Endothelial cell of umbilical vein (primary cell): ENCODE measurements around the gene DIPK2B. TPM values are rescaled to one million over a fixed set of nuclear protein-coding genes. Genes with fewer than 3 reads are reported as not detected.

Experiments
- BruUV-seq: library from RNA; stranded (reverse); fragments of 400-500 nt; replicated peaks from 2 replicates; lab custom pipeline; 2021; lab: Mats Ljungman, UMichigan
- CTCF ChIA-PET: fragments of 300-600, 350-600 bp; sonication (Branson Sonifier 250); formaldehyde crosslinking; loops from one replicate; lab custom pipeline; 2021; ENCODE audit warnings: antibody characterized with exemption, inconsistent platforms; lab: Charles Lee
- POLR2A ChIA-PET: fragments of 300-600, 350-600 bp; sonication (Branson Sonifier 250); formaldehyde crosslinking; loops from one replicate; lab custom pipeline; 2021; ENCODE audit warnings: antibody characterized with exemption, inconsistent platforms; lab: Charles Lee
- DNase-seq: peaks from one replicate; pipeline ENCODE4 v3.0.0-alpha.2; 2011; ENCODE audit warnings: low read depth, low spot score
- FAIRE-seq: peaks from 2 replicates; lab custom pipeline; 2011; peaks lifted over from hg19 to GRCh38; lab: Jason Lieb, UNC
- H2AFZ ChIP-seq: 2 replicates; pipeline ENCODE4 v1.6.0; 2012; ENCODE audit warnings: low read depth, low read length, control low read depth, inconsistent platforms
- H3K27ac ChIP-seq: 2 replicates; pipeline ENCODE4 v1.5.1; 2011; ENCODE audit warnings: low read depth, mild to moderate bottlenecking, control low read depth, low read length, moderate library complexity; ENCODE audit not compliant: insufficient read depth
- H3K27me3 ChIP-seq, 2 experiments: 2 replicates each; pipeline versions ENCODE4 v1.6.0 to v1.6.1; 2011; ENCODE audit warnings: low read length in 2 of 2, mixed read lengths in 1 of 2; ENCODE audit not compliant: control insufficient read depth in 2 of 2, insufficient read depth in 2 of 2
- H3K36me3 ChIP-seq, 2 experiments: 2 replicates in 1 of 2; 3 replicates in 1 of 2; pipeline ENCODE4 v1.5.1; 2011; ENCODE audit warnings: low read length in 2 of 2, mild to moderate bottlenecking in 1 of 2, moderate library complexity in 1 of 2; ENCODE audit not compliant: control insufficient read depth in 2 of 2, insufficient read depth in 2 of 2; ENCODE audit errors: extremely low read depth in 1 of 2
- H3K4me1 ChIP-seq: 3 replicates; pipeline ENCODE4 v1.5.1; 2011; ENCODE audit warnings: mild to moderate bottlenecking, low read length; ENCODE audit not compliant: control insufficient read depth, insufficient read depth; ENCODE audit errors: extremely low read depth
- H3K4me2 ChIP-seq: 2 replicates; pipeline ENCODE4 v1.6.1; 2011; ENCODE audit warnings: low read length, control low read depth, mixed read lengths; ENCODE audit not compliant: insufficient read depth
- H3K4me3 ChIP-seq, 3 experiments: fragments of 200-600 bp in 1 of 3; sonication (generic), shearing (Covaris generic) in 1 of 3; replicated peaks in 1 of 3; 2 replicates each; pipeline ENCODE4 v1.5.1; 2011 to 2016; ENCODE audit warnings: control low read depth in 3 of 3, low read length in 3 of 3, mild to moderate bottlenecking in 2 of 3, inconsistent platforms in 1 of 3, low read depth in 1 of 3, moderate library complexity in 1 of 3; ENCODE audit not compliant: insufficient read depth in 1 of 3
- H3K79me2 ChIP-seq: 2 replicates; pipeline ENCODE4 v1.6.0; 2012; ENCODE audit warnings: low read length, inconsistent platforms; ENCODE audit not compliant: control insufficient read depth, insufficient read depth
- H3K9ac ChIP-seq: replicated peaks from 2 replicates; pipeline ENCODE3; 2011; ENCODE audit warnings: low read length, control low read depth; ENCODE audit not compliant: insufficient read depth; ENCODE audit errors: extremely low read depth
- H3K9me1 ChIP-seq: replicated peaks from 3 replicates; pipeline ENCODE4 v1.6.0; 2011; ENCODE audit warnings: mild to moderate bottlenecking, low read length; ENCODE audit not compliant: control insufficient read depth, insufficient read depth; ENCODE audit errors: extremely low read depth
- H3K9me3 ChIP-seq: replicated peaks from 2 replicates; pipeline ENCODE4 v1.5.1; 2012; ENCODE audit warnings: low read length, inconsistent platforms; ENCODE audit not compliant: control insufficient read depth, insufficient read depth
- H4K20me1 ChIP-seq: replicated peaks from 2 replicates; pipeline ENCODE3; 2011; ENCODE audit warnings: mild to moderate bottlenecking, low read length; ENCODE audit not compliant: control insufficient read depth, insufficient read depth; ENCODE audit errors: extremely low read depth
- CTCF ChIP-seq, 2 donors: IDR thresholded peaks; 1 replicate in 1 of 2; 2 replicates in 1 of 2; pipeline ENCODE4 v1.5.1; 2011; ENCODE audit warnings: low read length in 2 of 2, mild to moderate bottlenecking in 2 of 2, moderate library complexity in 2 of 2, control low read depth in 1 of 2, inconsistent platforms in 1 of 2, low read depth in 1 of 2; ENCODE audit not compliant: insufficient read depth in 1 of 2; ENCODE audit errors: extremely low read depth in 1 of 2
- EZH2 ChIP-seq: IDR thresholded peaks from 2 replicates; pipeline ENCODE4 v1.6.1; 2012; ENCODE audit warnings: borderline replicate concordance, low read depth, mild to moderate bottlenecking, moderate library complexity, low read length, inconsistent platforms; ENCODE audit not compliant: severe bottlenecking
- GATA2 ChIP-seq: IDR thresholded peaks from 2 replicates; pipeline ENCODE4 v1.7.0; 2011; ENCODE audit warnings: low read depth, mild to moderate bottlenecking, moderate library complexity, mixed read lengths, low read length; ENCODE audit not compliant: insufficient read length, insufficient read depth
- JUN ChIP-seq: IDR thresholded peaks from 2 replicates; pipeline ENCODE4 v1.6.1; 2011; ENCODE audit warnings: borderline replicate concordance, low read depth; ENCODE audit not compliant: insufficient read length, insufficient read depth
- POLR2A ChIP-seq: IDR thresholded peaks from 2 replicates; pipeline ENCODE4 v1.6.1; 2012; ENCODE audit warnings: low read depth, mild to moderate bottlenecking, control low read depth, low read length
- POLR2AphosphoS5 ChIP-seq: IDR thresholded peaks from 2 replicates; pipeline ENCODE4 v1.6.1; 2012; ENCODE audit warnings: low read depth, mild to moderate bottlenecking, control low read depth, low read length, moderate library complexity; ENCODE audit not compliant: insufficient read depth
- dilution Hi-C: fragments of 300-500 bp; cut with MboI; formaldehyde crosslinking; loops from one replicate; pipeline ENCODE4 v1.15.0; 2019; ENCODE audit warnings: low sequenced_read_pairs; ENCODE audit not compliant: extremely low pct_ligation_motif_present
- intact Hi-C: fragments of 100-400 bp; cut with micrococcal nuclease; formaldehyde crosslinking; loops from one replicate; pipeline ENCODE4 v1.10.0; 2022
- polyA plus RNA-seq, 4 experiments: library from polyadenylated mRNA; depleted of rRNA in 3 of 4; stranded (reverse) in 3 of 4; unstranded in 1 of 4; fragments of >200 nt; gene quantifications; 2 replicates each; pipeline versions ENCODE4 v1.2.1 to v1.2.3, GENCODE V29; 2011 to 2012; ENCODE audit warnings: missing spikeins in 1 of 4
- total RNA-seq: library from RNA; stranded (reverse); gene quantifications from 2 replicates; pipeline ENCODE4 v1.2.3, GENCODE V29; 2021

Gene DIPK2B
- total and polyA plus RNA-seq, 2 donors (not counting 3 experiments of a cell fraction or from before 2014, with no cell fraction given), result 46.0 to 106 TPM

- H3K27me3 ChIP-seq, result no peaks in the 10 kb centered on the region
- H3K9ac ChIP-seq, result peak overlapping the region; percentile 80
- peak; percentile 33 for TF ChIP-seq GATA2
- TF ChIP-seq POLR2A, result no peak
- no peak for TF ChIP-seq CTCF (IDR thresholded peaks at IDR 0.05; ENCODE audit: extremely low read depth in 1 of 2, insufficient read depth in 1 of 2, low read depth in 1 of 2, low read length in 2 of 2)
- BruUV-seq, result TSS peak; percentile 70
- FAIRE-seq (peak; percentile 70), DNase-seq (peak; percentile 61)
- H3K27ac ChIP-seq, result peak overlapping the region; percentile 91
- intact Hi-C loops (loop anchor here (1.0 to 10.0 kb wide), 9 partner anchors 11 to 1128 kb away; partner anchors contain the start of gene FUNDC1), dilution Hi-C loops (no loop called here)
- CTCF ChIA-PET, result interaction anchor here (1.0 to 2.1 kb wide), 2 partner anchors 11 to 307 kb away, joined by 3 to 10 read pairs; no protein-coding TSS in a partner anchor
- H3K4me3 ChIP-seq, result peak overlapping the region in 2 of 3 experiments; percentile 38 to 80
- no peak overlapping the region for H2AFZ ChIP-seq
- no peaks in the 10 kb centered on the region for H3K36me3 ChIP-seq
- peaks cover 3% of the 10 kb centered on the region for H3K79me2 ChIP-seq
- POLR2A ChIA-PET, result interaction anchor here (0.9 kb wide), 1 partner anchor 307 kb away, joined by 3 read pairs; no protein-coding TSS in a partner anchor
- no peaks in the 10 kb centered on the region for H4K20me1 ChIP-seq
- no peaks in the 10 kb centered on the region for H3K9me3 ChIP-seq
- H3K4me1 ChIP-seq, result peaks cover 53% of the 10 kb centered on the region
- peak overlapping the region; percentile 43 for H3K4me2 ChIP-seq
- H3K9me1 ChIP-seq, result no peaks in the 10 kb centered on the region
Observed at GRCh38 chrX:45198706-45199105, 2.0 kb downstream of the DIPK2B start.

GRCh38 chrX:45198301-45198700 is 2.4 kb downstream of the DIPK2B start:
- Histone ChIP-seq H3K79me2 (peaks cover 3% of the 10 kb centered on the region), H4K20me1 (no peaks in the 10 kb centered on the region), H3K4me3 (peak overlapping the region in 2 of 3 experiments; percentile 38 to 80), H3K27ac (peak overlapping the region; percentile 91), H2AFZ (no peak overlapping the region), H3K36me3 (no peaks in the 10 kb centered on the region), H3K9me1 (no peaks in the 10 kb centered on the region), H3K27me3 (no peaks in the 10 kb centered on the region), H3K4me1 (peaks cover 53% of the 10 kb centered on the region), H3K4me2 (peak overlapping the region; percentile 43), H3K9me3 (no peaks in the 10 kb centered on the region), H3K9ac (peak overlapping the region; percentile 80)
- FAIRE-seq, result no peak
- intact Hi-C loops, result loop anchor here (1.0 to 10.0 kb wide), 9 partner anchors 11 to 1128 kb away; partner anchors contain the start of gene FUNDC1
- peak; percentile 83 for DNase-seq
- BruUV-seq, result no TSS peak
- ChIA-PET CTCF (interaction anchor here (1.0 to 2.1 kb wide), 2 partner anchors 11 to 307 kb away, joined by 3 to 10 read pairs; no protein-coding TSS in a partner anchor), POLR2A (interaction anchor here (0.6 to 0.9 kb wide), 2 partner anchors 11 to 307 kb away, joined by 3 read pairs; no protein-coding TSS in a partner anchor)
- dilution Hi-C loops, result no loop called here
- TF ChIP-seq POLR2AphosphoS5 (no peak), JUN (peak; percentile 25), EZH2 (no peak)
